ENCODE data around the gene ANK3.

The ANK3 gene

GRCh38 chr10:60000747-60001146, 388.9 kb downstream of the ANK3 start:
- H3K36me3 ChIP-seq (ENCODE audit: insufficient read depth, low read length), result no peaks in the 10 kb centered on the region
- H3K27ac ChIP-seq (ENCODE audit: low read depth, low read length), result no peak overlapping the region
- no peak overlapping the region for H3K4me3 ChIP-seq (ENCODE audit: low read depth in 1 of 2, low read length in 2 of 2)
- H3K4me1 ChIP-seq (ENCODE audit: insufficient read depth, low read length), result peaks cover 3% of the 10 kb centered on the region
- H3K9ac ChIP-seq (ENCODE audit: low read length), result no peak overlapping the region
- H3K9me3 ChIP-seq (ENCODE audit: low read length), result no peaks in the 10 kb centered on the region
- H3K27me3 ChIP-seq (ENCODE audit: control insufficient read depth in 1 of 2, insufficient read depth in 2 of 2, low read length in 2 of 2), result no peaks in the 10 kb centered on the region

DNA sequence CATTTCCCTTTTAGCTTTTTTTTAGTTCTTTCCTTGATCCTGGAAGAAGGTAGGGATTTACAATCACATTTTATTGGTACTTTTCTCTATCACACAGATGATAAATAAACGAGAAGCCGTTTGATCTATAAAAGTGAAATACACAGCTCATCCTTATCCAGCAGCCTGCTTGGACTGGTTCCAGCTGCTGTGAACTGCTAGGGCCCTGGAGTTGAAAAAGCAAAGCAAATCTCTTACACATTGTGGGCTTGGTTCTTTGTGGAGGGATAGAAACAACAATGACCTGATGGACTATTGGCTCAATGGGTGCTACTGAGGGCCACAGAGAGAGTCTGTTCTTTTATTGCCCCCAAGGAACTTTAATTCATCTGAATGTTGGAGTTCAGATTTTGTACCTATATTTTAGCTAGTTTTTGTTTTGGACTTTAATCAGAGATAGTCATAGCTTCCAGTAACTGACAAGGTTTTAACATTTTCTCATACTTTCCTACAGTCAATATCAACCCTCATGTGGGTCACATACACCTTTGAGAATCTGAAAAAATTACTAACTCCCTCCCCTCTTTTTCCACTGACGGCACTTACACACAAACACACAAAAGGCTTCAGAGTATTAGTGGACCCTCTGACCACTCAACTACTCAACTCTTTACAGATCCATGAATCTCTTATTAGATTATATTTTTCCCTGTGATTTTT, 391.7 kb downstream of the ANK3 start:
- no peak overlapping the region for H3K27ac ChIP-seq (ENCODE audit: low read depth, low read length)
- H3K4me3 ChIP-seq (ENCODE audit: low read depth in 1 of 2, low read length in 2 of 2), result no peak overlapping the region
- H3K4me1 ChIP-seq (ENCODE audit: insufficient read depth, low read length), result no peaks in the 10 kb centered on the region
- H3K9me3 ChIP-seq (ENCODE audit: low read length), result no peaks in the 10 kb centered on the region
- H3K27me3 ChIP-seq (ENCODE audit: control insufficient read depth in 1 of 2, insufficient read depth in 2 of 2, low read length in 2 of 2), result no peaks in the 10 kb centered on the region
- no peaks in the 10 kb centered on the region for H3K36me3 ChIP-seq (ENCODE audit: insufficient read depth, low read length)
- H3K9ac ChIP-seq (ENCODE audit: low read length), result no peak overlapping the region

DNA sequence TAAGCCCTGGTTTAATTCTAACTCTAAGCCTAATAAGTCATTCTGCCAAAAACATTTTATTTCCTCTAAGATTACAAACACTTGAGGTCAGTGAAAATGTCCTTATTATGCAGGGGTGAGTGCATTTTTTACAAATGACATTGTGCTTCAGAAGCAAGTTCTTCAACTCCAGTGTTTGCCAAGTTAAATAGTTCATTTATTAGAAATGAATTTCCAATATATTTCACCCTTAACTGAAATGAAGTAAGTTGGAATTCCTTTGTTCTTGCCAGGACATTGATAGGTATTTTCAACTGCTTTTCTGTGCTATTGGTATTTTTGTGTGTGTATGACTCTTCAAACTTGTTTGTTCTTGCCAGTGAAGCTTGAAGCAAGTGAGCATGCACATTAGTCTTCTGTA, 393.8 kb downstream of the ANK3 start:
- H3K36me3 ChIP-seq (ENCODE audit: insufficient read depth, low read length), result no peaks in the 10 kb centered on the region
- no peak overlapping the region for H3K4me3 ChIP-seq (ENCODE audit: low read depth in 1 of 2, low read length in 2 of 2)
- no peak overlapping the region for H3K27ac ChIP-seq (ENCODE audit: low read depth, low read length)
- no peak overlapping the region for H3K9ac ChIP-seq (ENCODE audit: low read length)
- no peaks in the 10 kb centered on the region for H3K9me3 ChIP-seq (ENCODE audit: low read length)
- H3K27me3 ChIP-seq (ENCODE audit: control insufficient read depth in 1 of 2, insufficient read depth in 2 of 2, low read length in 2 of 2), result no peaks in the 10 kb centered on the region
- H3K4me1 ChIP-seq (ENCODE audit: insufficient read depth, low read length), result no peaks in the 10 kb centered on the region

DNA sequence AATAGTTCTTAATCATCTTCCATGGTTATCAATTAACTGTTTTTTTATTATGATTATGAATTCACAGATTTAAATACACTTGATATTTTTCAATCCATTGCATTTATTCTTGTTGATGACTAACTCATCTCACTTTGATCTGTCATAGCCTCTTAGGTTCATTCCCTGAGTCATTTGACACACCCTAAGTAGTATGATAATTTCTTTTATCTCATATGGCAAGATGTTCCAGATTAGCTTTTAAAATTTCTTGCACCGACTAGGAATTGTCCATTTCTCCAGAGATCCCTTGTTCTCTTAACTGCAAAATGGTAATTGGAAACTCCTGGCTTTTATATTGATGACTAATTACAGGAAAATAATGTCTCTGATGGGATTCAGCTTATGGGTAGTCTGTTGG, 395.7 kb downstream of the ANK3 start:
- Histone ChIP-seq H3K4me1 (ENCODE audit: insufficient read depth, low read length) (no peaks in the 10 kb centered on the region), H3K9ac (ENCODE audit: low read length) (no peak overlapping the region), H3K27ac (ENCODE audit: low read depth, low read length) (no peak overlapping the region), H3K9me3 (ENCODE audit: low read length) (no peaks in the 10 kb centered on the region), H3K27me3 (ENCODE audit: control insufficient read depth in 1 of 2, insufficient read depth in 2 of 2, low read length in 2 of 2) (no peaks in the 10 kb centered on the region), H3K36me3 (ENCODE audit: insufficient read depth, low read length) (no peaks in the 10 kb centered on the region), H3K4me3 (ENCODE audit: low read depth in 1 of 2, low read length in 2 of 2) (no peak overlapping the region)

DNA sequence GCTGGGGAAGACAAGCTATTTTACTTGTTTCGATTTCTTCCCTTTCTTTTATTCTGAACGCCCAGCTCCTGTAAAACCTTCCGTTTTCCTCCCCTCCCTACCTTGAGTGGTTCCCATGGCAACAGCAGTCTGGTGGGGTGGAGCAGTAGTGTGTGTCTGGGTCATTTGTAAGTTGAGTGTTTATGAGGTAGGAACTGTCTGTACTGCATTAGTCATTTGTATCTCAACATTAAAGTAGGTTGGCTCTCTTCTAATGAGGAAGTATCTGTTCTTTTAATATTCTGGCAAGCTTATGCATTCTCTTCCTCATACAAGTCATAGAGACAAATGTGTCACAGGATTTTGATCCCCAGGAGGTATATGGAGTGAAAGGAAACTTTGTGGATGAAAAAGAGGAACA, 398.0 kb downstream of the ANK3 start:
- no peaks in the 10 kb centered on the region for H3K36me3 ChIP-seq (ENCODE audit: insufficient read depth, low read length)
- no peaks in the 10 kb centered on the region for H3K9me3 ChIP-seq (ENCODE audit: low read length)
- no peak overlapping the region for H3K27ac ChIP-seq (ENCODE audit: low read depth, low read length)
- no peak overlapping the region for H3K4me3 ChIP-seq (ENCODE audit: low read depth in 1 of 2, low read length in 2 of 2)
- no peak overlapping the region for H3K9ac ChIP-seq (ENCODE audit: low read length)
- H3K4me1 ChIP-seq (ENCODE audit: insufficient read depth, low read length), result no peaks in the 10 kb centered on the region
- no peaks in the 10 kb centered on the region for H3K27me3 ChIP-seq (ENCODE audit: control insufficient read depth in 1 of 2, insufficient read depth in 2 of 2, low read length in 2 of 2)

- no peak overlapping the region for H3K9ac ChIP-seq (ENCODE audit: low read length)
- H3K36me3 ChIP-seq (ENCODE audit: insufficient read depth, low read length), result no peaks in the 10 kb centered on the region
- H3K9me3 ChIP-seq (ENCODE audit: low read length), result no peaks in the 10 kb centered on the region
- H3K27me3 ChIP-seq (ENCODE audit: control insufficient read depth in 1 of 2, insufficient read depth in 2 of 2, low read length in 2 of 2), result no peaks in the 10 kb centered on the region
- no peak overlapping the region for H3K27ac ChIP-seq (ENCODE audit: low read depth, low read length)
- no peaks in the 10 kb centered on the region for H3K4me1 ChIP-seq (ENCODE audit: insufficient read depth, low read length)
- H3K4me3 ChIP-seq (ENCODE audit: low read depth in 1 of 2, low read length in 2 of 2), result no peak overlapping the region
Measured at GRCh38 chr10:59991117-59991516, 398.6 kb downstream of the ANK3 start.

DNA sequence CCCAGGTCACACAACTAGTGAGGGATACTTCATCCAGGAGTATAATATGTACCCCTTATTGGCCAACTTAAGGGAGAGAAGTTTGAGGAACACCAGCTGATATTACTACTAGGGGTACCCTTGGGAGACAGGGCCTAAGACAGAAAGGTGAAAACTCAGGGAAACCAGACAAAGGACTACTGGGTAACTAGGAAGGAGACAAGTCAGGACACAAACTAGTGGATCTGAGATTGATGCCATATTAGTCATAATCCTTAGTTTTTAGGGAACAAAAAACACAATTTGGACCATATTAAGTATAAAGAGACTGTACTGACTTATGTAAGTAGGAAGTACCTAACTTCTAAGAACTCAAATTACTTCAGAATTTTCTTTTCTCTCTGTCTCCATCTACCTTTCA, 404.0 kb downstream of the ANK3 start:
- Histone ChIP-seq H3K27ac (ENCODE audit: low read depth, low read length) (no peak overlapping the region), H3K27me3 (ENCODE audit: control insufficient read depth in 1 of 2, insufficient read depth in 2 of 2, low read length in 2 of 2) (no peaks in the 10 kb centered on the region), H3K4me1 (ENCODE audit: insufficient read depth, low read length) (no peaks in the 10 kb centered on the region), H3K9ac (ENCODE audit: low read length) (no peak overlapping the region), H3K4me3 (ENCODE audit: low read depth in 1 of 2, low read length in 2 of 2) (no peak overlapping the region), H3K9me3 (ENCODE audit: low read length) (no peaks in the 10 kb centered on the region), H3K36me3 (ENCODE audit: insufficient read depth, low read length) (no peaks in the 10 kb centered on the region)

DNA sequence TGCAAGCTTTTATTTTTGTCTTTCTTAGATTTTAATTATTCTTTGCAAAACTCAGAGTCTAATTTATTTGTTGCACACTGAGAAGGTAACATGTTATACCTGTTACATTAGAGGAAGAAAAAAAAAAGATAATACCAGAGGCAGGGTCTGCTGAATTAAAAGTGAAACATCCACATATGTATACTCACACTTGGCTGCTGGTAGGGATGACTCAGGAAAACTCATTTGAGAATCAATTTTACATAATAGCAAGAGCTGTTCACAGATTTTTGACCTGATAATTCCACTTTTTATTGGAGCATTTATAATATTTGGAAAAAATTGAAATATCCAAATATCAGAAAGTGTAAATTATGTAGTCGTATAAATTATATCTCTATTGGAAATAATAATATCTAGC, 405.3 kb downstream of the ANK3 start:
- Histone ChIP-seq H3K9ac (ENCODE audit: low read length) (no peak overlapping the region), H3K27ac (ENCODE audit: low read depth, low read length) (no peak overlapping the region), H3K9me3 (ENCODE audit: low read length) (no peaks in the 10 kb centered on the region), H3K4me1 (ENCODE audit: insufficient read depth, low read length) (no peaks in the 10 kb centered on the region), H3K27me3 (ENCODE audit: control insufficient read depth in 1 of 2, insufficient read depth in 2 of 2, low read length in 2 of 2) (no peaks in the 10 kb centered on the region), H3K4me3 (ENCODE audit: low read depth in 1 of 2, low read length in 2 of 2) (no peak overlapping the region), H3K36me3 (ENCODE audit: insufficient read depth, low read length) (no peaks in the 10 kb centered on the region)

GRCh38 chr10:59980356-59980755, 409.3 kb downstream of the ANK3 start:
- H3K4me1 ChIP-seq (ENCODE audit: insufficient read depth, low read length), result no peaks in the 10 kb centered on the region
- no peaks in the 10 kb centered on the region for H3K36me3 ChIP-seq (ENCODE audit: insufficient read depth, low read length)
- H3K9me3 ChIP-seq (ENCODE audit: low read length), result no peaks in the 10 kb centered on the region
- no peak overlapping the region for H3K4me3 ChIP-seq (ENCODE audit: low read depth in 1 of 2, low read length in 2 of 2)
- no peak overlapping the region for H3K27ac ChIP-seq (ENCODE audit: low read depth, low read length)
- no peak overlapping the region for H3K9ac ChIP-seq (ENCODE audit: low read length)
- no peaks in the 10 kb centered on the region for H3K27me3 ChIP-seq (ENCODE audit: control insufficient read depth in 1 of 2, insufficient read depth in 2 of 2, low read length in 2 of 2)

DNA sequence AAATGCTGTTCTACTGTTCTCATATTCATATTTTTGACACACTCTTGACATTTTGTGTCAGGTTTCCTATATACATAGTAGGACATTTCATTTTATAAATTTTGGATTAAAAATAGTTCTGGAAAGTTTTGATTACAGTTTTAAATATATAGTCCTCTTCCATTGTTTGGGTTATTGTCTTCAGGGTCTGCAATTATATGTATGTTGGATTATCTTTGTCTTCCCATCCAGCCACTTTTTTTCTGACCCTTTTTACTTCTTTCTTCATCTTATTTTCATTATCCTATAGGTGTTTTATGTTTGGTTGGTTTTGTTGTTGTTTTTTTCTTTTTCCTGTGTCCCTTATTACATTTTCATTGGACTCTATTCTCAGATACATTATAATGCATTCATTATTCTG, 412.2 kb downstream of the ANK3 start:
- no peaks in the 10 kb centered on the region for H3K9me3 ChIP-seq (ENCODE audit: low read length)
- no peaks in the 10 kb centered on the region for H3K4me1 ChIP-seq (ENCODE audit: insufficient read depth, low read length)
- no peak overlapping the region for H3K9ac ChIP-seq (ENCODE audit: low read length)
- H3K36me3 ChIP-seq (ENCODE audit: insufficient read depth, low read length), result no peaks in the 10 kb centered on the region
- no peak overlapping the region for H3K27ac ChIP-seq (ENCODE audit: low read depth, low read length)
- H3K4me3 ChIP-seq (ENCODE audit: low read depth in 1 of 2, low read length in 2 of 2), result no peak overlapping the region
- no peaks in the 10 kb centered on the region for H3K27me3 ChIP-seq (ENCODE audit: control insufficient read depth in 1 of 2, insufficient read depth in 2 of 2, low read length in 2 of 2)

- H3K27me3 ChIP-seq (ENCODE audit: control insufficient read depth in 1 of 2, insufficient read depth in 2 of 2, low read length in 2 of 2), result no peaks in the 10 kb centered on the region
- no peak overlapping the region for H3K27ac ChIP-seq (ENCODE audit: low read depth, low read length)
- H3K4me3 ChIP-seq (ENCODE audit: low read depth in 1 of 2, low read length in 2 of 2), result no peak overlapping the region
- no peaks in the 10 kb centered on the region for H3K36me3 ChIP-seq (ENCODE audit: insufficient read depth, low read length)
- H3K9ac ChIP-seq (ENCODE audit: low read length), result no peak overlapping the region
- H3K9me3 ChIP-seq (ENCODE audit: low read length), result no peaks in the 10 kb centered on the region
- no peaks in the 10 kb centered on the region for H3K4me1 ChIP-seq (ENCODE audit: insufficient read depth, low read length)
Measured at GRCh38 chr10:59976909-59977308, 412.8 kb downstream of the ANK3 start.

All from muscle layer of colon (tissue), 2 donors.